Activated CD4-positive, alpha-beta T cell treated with anti-CD3 and anti-CD28 coated beads for 48 hours (primary cell): ENCODE results near the gene ZBTB2.
"Not testable (repeated sequence)": the region's sequence is repeated elsewhere in the genome, so short reads cannot be mapped to it uniquely, and the experiment has no call there.

Source experiments
- DNase-seq: peaks from one replicate; pipeline ENCODE4 v3.0.0-alpha.2; 2020

The ZBTB2 gene

DNA sequence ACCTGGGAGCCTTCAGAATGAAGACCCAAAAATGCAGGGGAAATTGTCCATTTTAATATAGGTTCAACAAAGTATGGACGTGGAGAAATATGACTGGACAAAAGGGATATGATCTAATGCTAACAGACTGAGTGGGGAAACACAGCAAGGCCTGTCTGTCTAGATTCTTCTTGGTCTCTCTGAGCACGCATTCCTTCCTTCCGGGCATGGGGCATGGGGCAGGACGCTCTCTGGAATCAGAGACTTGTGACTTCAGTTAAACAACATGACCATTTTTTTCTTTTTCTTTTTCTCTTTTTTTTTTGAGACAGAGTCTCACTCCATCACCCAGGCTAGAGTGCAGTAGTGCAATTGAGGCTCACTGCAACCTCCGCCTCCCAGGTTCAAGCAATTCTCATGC is 31.9 kb downstream of the ZBTB2 start:
- DNase-seq: no peak

DNA sequence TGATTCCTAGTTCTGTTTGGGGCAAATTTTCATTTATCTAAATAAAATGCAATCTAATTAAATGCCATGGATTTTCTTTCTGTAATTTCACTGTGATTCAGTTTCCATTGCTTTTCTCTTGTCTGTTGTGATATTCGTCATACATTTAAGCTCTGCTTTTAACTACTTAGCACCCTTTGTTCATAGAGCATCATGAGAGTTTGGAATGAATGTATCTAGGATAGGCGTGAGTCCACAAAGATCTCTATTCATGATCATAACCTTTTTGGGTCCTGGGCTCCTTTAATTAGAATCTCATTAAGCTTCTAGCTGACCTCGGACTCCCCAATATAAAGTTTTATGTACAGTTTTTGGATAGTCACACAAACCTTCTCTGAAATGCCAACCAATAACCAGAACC is 32.9 kb downstream of the ZBTB2 start:
- no peak for DNase-seq

DNA sequence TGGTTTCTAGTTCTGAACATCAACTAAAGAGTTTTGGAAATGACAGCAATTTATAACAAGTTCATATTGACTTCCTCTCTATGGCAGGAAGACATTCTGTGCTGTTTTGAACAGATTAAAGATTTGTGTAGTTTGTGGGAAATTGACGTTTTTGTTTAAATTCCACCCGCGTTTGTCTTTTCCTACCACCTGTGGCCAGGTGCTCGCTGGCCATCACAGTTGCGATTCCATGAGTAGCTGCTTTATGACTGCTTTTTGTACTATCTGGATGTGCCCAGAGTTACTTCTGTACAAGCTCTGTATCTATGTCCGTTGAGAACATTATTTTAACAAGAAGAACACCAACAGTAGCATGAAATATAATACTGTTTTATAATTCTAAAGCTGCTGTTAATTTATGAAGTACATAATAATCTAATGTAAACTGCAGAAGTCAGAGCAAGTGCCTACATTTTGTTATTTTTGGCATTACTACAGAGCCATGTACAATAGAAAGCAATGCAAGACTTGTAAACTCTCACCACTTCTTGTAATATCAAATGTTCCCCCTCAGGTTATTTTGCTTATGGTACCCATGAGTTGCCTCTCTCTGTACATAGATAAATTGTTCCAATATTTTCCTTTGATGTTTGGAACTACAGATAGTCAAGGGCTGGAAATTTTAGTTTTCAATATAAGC is 33.5 kb downstream of the ZBTB2 start:
- DNase-seq: no peak

DNA sequence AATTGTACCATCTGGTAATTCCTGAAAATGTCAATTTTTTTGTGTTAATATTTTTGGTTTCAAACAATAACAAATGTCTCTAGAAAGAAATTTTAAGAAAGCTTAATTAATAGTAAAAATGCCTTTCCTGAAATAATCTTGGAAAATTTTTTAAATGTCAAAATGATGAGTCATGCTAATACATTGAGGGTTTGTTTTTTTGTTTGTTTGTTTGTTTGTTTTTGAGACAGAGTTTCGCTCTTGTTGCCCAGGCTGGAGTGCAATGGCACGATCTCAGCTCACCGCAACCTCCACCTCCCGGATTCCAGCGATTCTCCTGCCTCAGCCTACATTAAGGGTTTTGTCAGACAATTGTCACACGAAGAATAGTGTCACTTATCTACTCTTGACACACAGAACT is 34.4 kb downstream of the ZBTB2 start:
- not testable (repeated sequence) for DNase-seq

DNA sequence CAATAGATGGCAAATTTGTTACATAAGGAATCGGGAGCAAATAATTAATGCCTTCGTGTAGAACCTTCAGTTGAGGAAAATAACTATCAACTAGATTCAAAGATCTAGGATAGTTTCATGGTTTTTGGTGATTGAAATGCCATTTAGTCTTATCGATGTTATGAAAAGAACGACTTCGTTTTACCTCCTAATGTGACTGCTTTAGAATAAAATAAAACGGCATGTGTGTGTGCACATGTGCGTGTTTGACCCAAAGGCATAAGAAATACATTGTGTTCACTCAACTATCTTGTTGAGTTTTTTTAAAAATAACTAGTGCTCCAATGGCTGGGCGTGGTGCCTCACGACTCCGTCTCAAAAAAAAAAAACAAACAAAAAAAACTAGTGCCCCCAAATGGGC is 37.6 kb downstream of the ZBTB2 start:
- no peak for DNase-seq

GRCh38 chr6:151352410-151353396 is 38.7 kb downstream of the ZBTB2 start:
- no peak for DNase-seq

DNA sequence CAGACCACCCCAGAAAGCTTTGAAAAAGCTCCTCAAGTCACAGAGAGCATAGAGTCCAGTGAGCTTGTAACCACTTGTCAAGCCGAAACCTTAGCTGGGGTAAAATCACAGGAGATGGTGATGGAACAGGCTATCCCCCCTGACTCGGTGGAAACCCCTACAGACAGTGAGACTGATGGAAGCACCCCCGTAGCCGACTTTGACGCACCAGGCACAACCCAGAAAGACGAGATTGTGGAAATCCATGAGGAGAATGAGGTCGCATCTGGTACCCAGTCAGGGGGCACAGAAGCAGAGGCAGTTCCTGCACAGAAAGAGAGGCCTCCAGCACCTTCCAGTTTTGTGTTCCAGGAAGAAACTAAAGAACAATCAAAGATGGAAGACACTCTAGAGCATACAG is 39.6 kb downstream of the ZBTB2 start:
- DNase-seq: no peak

DNA sequence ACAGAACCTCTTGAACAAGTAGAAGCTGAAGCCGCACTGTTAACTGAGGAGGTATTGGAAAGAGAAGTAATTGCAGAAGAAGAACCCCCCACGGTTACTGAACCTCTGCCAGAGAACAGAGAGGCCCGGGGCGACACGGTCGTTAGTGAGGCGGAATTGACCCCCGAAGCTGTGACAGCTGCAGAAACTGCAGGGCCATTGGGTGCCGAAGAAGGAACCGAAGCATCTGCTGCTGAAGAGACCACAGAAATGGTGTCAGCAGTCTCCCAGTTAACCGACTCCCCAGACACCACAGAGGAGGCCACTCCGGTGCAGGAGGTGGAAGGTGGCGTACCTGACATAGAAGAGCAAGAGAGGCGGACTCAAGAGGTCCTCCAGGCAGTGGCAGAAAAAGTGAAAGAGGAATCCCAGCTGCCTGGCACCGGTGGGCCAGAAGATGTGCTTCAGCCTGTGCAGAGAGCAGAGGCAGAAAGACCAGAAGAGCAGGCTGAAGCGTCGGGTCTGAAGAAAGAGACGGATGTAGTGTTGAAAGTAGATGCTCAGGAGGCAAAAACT is 40.1 kb downstream of the ZBTB2 start:
- DNase-seq: no peak

- DNase-seq: no peak
These were observed 40.8 kb downstream of the ZBTB2 start for GRCh38 chr6:151350442-151351145.

GRCh38 chr6:151349651-151350270 is 41.6 kb downstream of the ZBTB2 start:
- no peak for DNase-seq

DNA sequence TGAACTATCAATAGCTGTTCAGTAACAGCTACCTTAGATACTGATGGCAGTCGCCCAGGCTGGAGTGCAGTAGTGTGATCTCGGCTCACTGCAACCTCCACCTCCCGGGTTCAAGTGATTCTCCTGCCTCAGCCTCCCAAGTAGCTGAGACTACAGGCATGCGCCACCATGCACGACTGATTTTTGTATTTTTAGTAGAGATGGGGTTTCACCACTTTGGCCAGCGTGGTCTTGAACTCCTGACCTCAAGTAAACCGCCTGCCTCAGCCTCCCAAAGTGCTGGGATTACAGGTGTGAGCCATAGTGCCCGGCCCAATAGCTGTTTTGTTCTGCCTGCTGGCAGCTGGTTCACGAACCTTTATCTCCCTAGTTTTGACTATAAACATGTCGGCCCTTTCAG is 48.6 kb downstream of the ZBTB2 start:
- DNase-seq: not testable (repeated sequence)

DNA sequence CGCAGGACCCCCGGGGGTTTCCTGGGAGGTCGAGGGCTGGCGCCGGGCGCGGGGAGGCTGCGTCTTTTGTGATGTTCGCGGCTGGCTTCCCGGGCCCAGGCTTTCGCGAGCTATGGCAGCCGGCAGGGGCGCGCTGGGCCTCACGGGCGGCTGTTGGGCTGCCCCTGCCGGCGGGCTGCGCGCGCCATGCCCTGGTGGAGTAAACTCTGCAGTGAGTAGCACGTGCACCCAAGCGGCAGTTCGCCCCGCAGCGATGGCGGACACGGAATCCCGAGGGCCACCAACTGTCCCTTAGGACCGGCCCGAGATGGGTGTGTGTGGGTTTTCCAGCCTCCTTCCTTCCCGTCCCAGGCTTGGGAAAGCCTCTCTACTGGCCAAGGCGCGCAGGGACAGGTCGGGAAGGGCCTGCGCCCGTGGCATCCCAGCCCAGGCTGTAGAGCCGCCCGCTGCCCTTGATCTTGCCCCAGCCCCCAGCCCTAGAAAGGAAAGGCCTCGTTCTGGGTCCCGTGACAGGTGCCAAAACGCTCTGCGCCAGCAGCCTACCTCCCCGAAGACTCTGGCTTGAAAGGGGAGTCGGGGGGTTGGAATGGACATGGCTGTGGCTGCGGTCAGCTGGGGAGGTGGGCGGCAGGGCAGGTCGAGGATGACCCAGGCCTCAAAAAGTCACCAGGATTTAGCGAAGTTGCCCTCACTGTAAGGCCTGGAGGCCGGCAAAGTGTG is 49.7 kb downstream of the ZBTB2 start:
- no peak for DNase-seq

DNA sequence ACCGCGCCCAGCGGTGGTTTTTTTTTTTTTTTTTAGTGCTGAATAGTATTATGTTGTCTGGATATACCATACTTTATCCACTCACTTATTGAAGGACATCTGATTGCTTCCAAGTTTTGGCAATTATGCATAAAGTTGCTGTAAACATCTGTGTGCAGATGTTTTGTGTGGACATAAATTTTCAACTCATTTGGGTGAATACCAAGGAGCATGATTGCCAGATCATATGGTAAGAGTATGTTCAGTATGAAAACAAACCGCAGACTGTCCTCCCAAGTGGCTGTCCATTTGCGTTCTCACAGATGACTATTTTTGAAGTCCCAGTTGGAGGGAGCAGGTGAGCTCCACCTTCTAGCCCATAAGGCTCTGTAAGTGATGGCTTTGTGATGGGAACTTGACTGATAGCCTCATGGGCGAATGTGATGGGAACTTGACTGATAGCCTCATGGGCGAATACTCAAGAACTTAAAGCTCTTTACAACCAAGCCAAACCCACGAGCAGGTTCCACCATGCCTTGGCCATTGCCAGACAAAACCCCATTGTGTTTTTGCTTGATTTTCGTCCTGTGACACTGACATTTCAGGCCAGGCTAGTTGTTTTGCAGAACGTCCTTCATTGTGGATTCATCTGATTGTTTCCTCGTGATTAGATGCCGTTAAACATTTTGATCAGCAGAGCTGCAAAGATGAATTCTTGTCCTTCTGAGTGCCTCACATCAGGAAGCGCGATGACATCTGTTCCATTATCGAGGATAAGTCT is 51.0 kb downstream of the ZBTB2 start:
- no peak for DNase-seq

- no peak for DNase-seq
These were observed 52.0 kb downstream of the ZBTB2 start for GRCh38 chr6:151339369-151339768.

- DNase-seq: no peak
These were observed 52.6 kb downstream of the ZBTB2 start for GRCh38 chr6:151338651-151339200.

- DNase-seq: no peak
These were observed 55.4 kb downstream of the ZBTB2 start for GRCh38 chr6:151335930-151336329.

DNA sequence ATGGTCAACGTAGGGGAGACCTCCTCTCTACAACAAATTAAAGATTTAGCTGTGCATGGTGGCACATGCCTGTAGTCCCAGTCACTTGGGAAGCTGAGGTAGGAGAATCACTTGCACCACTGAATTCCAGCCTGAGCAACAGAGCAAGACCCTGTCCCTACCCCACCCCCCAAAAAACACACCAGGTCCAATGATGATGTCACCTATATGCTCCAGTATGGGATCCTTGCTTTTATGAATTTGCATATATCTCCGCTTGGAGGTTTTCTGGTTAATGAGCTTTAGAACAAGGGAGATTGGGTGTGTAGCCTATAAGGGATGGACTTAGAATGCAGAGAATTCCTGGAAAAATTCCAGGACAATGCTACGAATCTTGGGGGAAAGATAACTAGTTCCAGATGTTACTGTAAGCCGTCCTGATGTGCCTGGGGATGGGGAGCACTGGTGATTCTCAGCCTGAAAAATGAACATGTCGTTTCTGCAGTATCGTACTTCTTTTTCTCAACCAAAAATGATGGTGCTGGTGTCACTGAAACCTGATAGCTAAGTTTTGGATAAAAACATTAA is 61.1 kb downstream of the ZBTB2 start:
- DNase-seq: no peak

GRCh38 chr6:151327101-151327500 is 64.3 kb downstream of the ZBTB2 start:
- no peak for DNase-seq

DNA sequence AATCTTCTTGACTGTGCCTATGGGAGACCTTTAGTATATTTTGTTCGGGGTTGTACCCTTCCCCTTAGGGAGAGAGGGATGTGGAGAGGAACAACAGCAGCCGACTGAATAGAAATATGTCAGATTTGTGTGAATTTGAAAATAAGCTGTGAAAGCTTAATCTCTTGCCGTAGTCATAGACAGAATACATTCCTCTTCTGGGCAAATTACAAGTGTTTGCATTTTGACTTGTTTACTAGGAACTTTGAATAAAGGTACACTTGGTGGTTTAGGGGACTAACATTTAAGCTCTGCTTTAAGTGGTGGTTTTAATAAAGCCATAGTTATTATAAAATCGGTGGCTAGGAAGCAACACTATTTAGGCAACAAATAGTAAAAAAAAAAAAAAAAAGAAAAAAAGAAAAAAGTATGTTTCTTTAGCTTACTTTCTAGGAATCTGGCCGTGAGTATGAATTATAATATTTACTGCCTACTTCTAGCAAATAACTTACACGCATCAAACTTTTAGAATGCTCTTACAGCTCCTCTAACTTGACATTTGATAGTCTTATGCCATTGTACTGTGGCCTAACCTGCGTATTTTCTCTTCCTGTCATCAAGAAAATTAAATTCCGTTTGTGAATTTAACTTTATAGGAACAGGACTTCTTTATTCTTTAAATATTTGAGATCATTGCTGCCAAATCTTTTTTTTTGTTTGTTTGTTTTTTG is 65.1 kb downstream of the ZBTB2 start:
- DNase-seq: no peak
